ENCODE results near the gene ANKS1B. TPM values are rescaled to one million over a fixed set of nuclear protein-coding genes. Genes with fewer than 3 reads are reported as not detected.

The ANKS1B gene
- total and polyA plus RNA-seq, 4 donors = 0.03 to 3.4 (median 0.53) TPM

DNA sequence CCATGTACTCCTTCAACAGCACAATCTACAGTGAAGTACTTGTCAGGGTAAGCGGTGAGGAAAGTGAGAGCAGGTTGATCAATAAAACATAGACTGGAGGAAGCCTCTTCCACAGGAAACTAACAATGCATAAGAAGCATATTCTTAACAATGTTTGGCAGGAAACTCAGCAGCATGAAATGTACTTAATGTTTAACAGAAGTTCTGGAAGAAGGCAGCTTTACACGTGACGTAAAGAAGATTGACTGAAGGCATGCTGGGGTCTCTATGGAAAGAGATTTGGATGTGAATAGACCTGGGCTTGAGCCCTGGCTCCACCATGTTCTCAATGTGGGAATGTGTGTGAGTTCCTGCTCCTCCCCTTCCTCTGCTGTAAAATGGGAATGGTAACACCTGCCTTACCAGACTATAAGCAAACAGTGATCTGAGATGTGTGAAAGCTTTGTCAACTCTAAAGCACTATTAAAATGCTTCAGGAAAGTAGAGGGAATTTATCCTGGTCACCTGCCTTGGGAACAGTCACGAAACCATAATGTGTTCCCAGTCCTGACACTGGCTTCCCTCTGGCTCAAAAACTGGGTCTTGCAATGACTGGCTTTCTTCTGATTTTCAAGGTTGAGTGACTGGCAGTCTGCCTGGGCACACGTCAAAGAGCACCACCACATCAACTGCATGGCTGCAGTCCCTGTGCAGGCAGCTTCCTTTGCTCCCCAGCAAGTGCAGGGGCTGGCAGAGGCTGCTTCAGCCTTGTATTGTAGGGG is 955.0 kb downstream of the ANKS1B start:
- DNase-seq (ENCODE audit: low spot score) = no peak
- H3K9me3 ChIP-seq (ENCODE audit: control insufficient read depth in 4 of 4, low read length in 3 of 4) = no peaks in the 10 kb centered on the region
- H3K9ac ChIP-seq (ENCODE audit: low read depth in 1 of 2, low read length in 2 of 2) = no peak overlapping the region
- TF ChIP-seq, protein P1, sequence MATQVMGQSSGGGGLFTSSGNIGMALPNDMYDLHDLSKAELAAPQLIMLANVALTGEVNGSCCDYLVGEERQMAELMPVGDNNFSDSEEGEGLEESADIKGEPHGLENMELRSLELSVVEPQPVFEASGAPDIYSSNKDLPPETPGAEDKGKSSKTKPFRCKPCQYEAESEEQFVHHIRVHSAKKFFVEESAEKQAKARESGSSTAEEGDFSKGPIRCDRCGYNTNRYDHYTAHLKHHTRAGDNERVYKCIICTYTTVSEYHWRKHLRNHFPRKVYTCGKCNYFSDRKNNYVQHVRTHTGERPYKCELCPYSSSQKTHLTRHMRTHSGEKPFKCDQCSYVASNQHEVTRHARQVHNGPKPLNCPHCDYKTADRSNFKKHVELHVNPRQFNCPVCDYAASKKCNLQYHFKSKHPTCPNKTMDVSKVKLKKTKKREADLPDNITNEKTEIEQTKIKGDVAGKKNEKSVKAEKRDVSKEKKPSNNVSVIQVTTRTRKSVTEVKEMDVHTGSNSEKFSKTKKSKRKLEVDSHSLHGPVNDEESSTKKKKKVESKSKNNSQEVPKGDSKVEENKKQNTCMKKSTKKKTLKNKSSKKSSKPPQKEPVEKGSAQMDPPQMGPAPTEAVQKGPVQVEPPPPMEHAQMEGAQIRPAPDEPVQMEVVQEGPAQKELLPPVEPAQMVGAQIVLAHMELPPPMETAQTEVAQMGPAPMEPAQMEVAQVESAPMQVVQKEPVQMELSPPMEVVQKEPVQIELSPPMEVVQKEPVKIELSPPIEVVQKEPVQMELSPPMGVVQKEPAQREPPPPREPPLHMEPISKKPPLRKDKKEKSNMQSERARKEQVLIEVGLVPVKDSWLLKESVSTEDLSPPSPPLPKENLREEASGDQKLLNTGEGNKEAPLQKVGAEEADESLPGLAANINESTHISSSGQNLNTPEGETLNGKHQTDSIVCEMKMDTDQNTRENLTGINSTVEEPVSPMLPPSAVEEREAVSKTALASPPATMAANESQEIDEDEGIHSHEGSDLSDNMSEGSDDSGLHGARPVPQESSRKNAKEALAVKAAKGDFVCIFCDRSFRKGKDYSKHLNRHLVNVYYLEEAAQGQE (IDR thresholded peaks at IDR 0.05) = no peak
- TF ChIP-seq HNF4G (IDR thresholded peaks at IDR 0.05) = no peak
- no peak for TF ChIP-seq RAD21 (IDR thresholded peaks at IDR 0.05)
- TF ChIP-seq YY1 (IDR thresholded peaks at IDR 0.05) = no peak
- TF ChIP-seq, protein P2, sequence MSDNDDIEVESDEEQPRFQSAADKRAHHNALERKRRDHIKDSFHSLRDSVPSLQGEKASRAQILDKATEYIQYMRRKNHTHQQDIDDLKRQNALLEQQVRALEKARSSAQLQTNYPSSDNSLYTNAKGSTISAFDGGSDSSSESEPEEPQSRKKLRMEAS (IDR thresholded peaks at IDR 0.05) = no peak
- no peak for TF ChIP-seq JUND (IDR thresholded peaks at IDR 0.05)
- TF ChIP-seq RXRA (IDR thresholded peaks at IDR 0.05) = no peak
- no peak for TF ChIP-seq FOXA2 (IDR thresholded peaks at IDR 0.05)
- no peak for TF ChIP-seq FOXA1 (IDR thresholded peaks at IDR 0.05)
- TF ChIP-seq TAF1 (conservative IDR thresholded peaks at IDR 0.05) = no peak
- no peak for TF ChIP-seq GABPA (IDR thresholded peaks at IDR 0.05 in 1 of 2, conservative IDR thresholded peaks at IDR 0.05 in 1 of 2)
- TF ChIP-seq EGR1 (IDR thresholded peaks at IDR 0.05; ENCODE audit: low read depth in 2 of 2) = no peak
- TF ChIP-seq, protein P3, sequence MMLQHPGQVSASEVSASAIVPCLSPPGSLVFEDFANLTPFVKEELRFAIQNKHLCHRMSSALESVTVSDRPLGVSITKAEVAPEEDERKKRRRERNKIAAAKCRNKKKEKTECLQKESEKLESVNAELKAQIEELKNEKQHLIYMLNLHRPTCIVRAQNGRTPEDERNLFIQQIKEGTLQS (IDR thresholded peaks at IDR 0.05) = no peak
- TF ChIP-seq, protein P4, sequence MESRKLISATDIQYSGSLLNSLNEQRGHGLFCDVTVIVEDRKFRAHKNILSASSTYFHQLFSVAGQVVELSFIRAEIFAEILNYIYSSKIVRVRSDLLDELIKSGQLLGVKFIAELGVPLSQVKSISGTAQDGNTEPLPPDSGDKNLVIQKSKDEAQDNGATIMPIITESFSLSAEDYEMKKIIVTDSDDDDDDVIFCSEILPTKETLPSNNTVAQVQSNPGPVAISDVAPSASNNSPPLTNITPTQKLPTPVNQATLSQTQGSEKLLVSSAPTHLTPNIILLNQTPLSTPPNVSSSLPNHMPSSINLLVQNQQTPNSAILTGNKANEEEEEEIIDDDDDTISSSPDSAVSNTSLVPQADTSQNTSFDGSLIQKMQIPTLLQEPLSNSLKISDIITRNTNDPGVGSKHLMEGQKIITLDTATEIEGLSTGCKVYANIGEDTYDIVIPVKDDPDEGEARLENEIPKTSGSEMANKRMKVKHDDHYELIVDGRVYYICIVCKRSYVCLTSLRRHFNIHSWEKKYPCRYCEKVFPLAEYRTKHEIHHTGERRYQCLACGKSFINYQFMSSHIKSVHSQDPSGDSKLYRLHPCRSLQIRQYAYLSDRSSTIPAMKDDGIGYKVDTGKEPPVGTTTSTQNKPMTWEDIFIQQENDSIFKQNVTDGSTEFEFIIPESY (IDR thresholded peaks at IDR 0.05) = no peak
- no peak for TF ChIP-seq NR2F2 (IDR thresholded peaks at IDR 0.05)
- TF ChIP-seq SP1 (IDR thresholded peaks at IDR 0.05) = no peak
- no peak overlapping the region for H3K27ac ChIP-seq (ENCODE audit: low read depth in 1 of 2, low read length in 2 of 2)
- no peaks in the 10 kb centered on the region for H3K4me1 ChIP-seq (ENCODE audit: control insufficient read depth in 4 of 4, insufficient read depth in 4 of 4, low read length in 3 of 4)
- no peaks in the 10 kb centered on the region for H3K36me3 ChIP-seq (ENCODE audit: control insufficient read depth in 4 of 4, insufficient read depth in 3 of 4, low read depth in 1 of 4, low read length in 3 of 4)
- 54% methylated on average over 5 of the region's 5 CpGs for WGBS
- H3K4me3 ChIP-seq (ENCODE audit: low read depth in 1 of 3, low read length in 3 of 3) = no peak overlapping the region
- peaks cover 0 to 2% (median 0%) of the 10 kb centered on the region in 4 donors for H3K27me3 ChIP-seq (ENCODE audit: control insufficient read depth in 4 of 4, insufficient read depth in 4 of 4, low read length in 3 of 4)

DNA sequence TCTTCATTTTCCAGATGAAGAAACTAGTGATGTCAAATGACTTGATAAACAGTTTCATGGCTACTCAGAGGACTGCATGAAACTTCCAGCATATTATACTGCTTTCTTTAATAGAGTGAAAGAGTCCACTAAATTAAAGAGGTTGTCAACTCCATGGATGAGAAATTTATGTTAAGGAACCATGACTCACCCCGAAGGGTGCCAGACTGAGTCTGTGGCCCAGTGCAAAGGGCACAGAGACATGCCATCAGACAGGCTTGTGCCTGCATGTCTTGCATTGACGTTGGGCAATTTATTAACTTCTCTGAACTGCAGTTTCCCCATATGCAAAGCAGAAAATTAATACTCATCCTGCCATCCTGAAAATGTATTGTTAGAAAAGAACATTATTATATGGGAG is 957.3 kb downstream of the ANKS1B start:
- TF ChIP-seq JUND (IDR thresholded peaks at IDR 0.05) = no peak
- TF ChIP-seq, protein P4 (IDR thresholded peaks at IDR 0.05) = no peak
- no peak for TF ChIP-seq EGR1 (IDR thresholded peaks at IDR 0.05; ENCODE audit: low read depth in 2 of 2)
- TF ChIP-seq, protein P3 (IDR thresholded peaks at IDR 0.05) = no peak
- no peak for TF ChIP-seq HNF4A (conservative IDR thresholded peaks at IDR 0.05)
- TF ChIP-seq HNF4G (IDR thresholded peaks at IDR 0.05) = no peak
- no peak for TF ChIP-seq YY1 (IDR thresholded peaks at IDR 0.05)
- TF ChIP-seq, protein P1 (IDR thresholded peaks at IDR 0.05) = no peak
- Histone ChIP-seq H3K27me3 (ENCODE audit: control insufficient read depth in 4 of 4, insufficient read depth in 4 of 4, low read length in 3 of 4) (peaks cover 0 to 2% (median 0%) of the 10 kb centered on the region in 4 donors), H3K9me3 (ENCODE audit: control insufficient read depth in 4 of 4, low read length in 3 of 4) (no peaks in the 10 kb centered on the region), H3K9ac (ENCODE audit: low read depth in 1 of 2, low read length in 2 of 2) (no peak overlapping the region), H3K27ac (ENCODE audit: low read depth in 1 of 2, low read length in 2 of 2) (no peak overlapping the region), H3K36me3 (ENCODE audit: control insufficient read depth in 4 of 4, insufficient read depth in 3 of 4, low read depth in 1 of 4, low read length in 3 of 4) (no peaks in the 10 kb centered on the region), H3K4me3 (ENCODE audit: low read depth in 1 of 3, low read length in 3 of 3) (no peak overlapping the region), H3K4me1 (ENCODE audit: control insufficient read depth in 4 of 4, insufficient read depth in 4 of 4, low read length in 3 of 4) (no peaks in the 10 kb centered on the region)
- no peak for DNase-seq (ENCODE audit: low spot score)
- WGBS = 58% methylated on average over 2 of the region's 2 CpGs
